Coronary artery (tissue), 2 donors: ENCODE data around the gene CRIP2.

Source experiments
- DNase-seq: peaks from one replicate; pipeline ENCODE4 v3.0.0-alpha.2; 2017; ENCODE audit warnings: low spot score
- H3K27ac ChIP-seq, 2 donors: fragments of 200-600 bp; sonication (generic); one replicate each; pipeline ENCODE4 v1.5.1; 2016 to 2019
- H3K4me3 ChIP-seq: fragments of 200-600 bp; sonication (generic); 2 replicates; pipeline ENCODE4 v1.5.1; 2016; ENCODE audit warnings: mild to moderate bottlenecking, moderate library complexity
- CTCF ChIP-seq: fragments of 200-600 bp; sonication (generic); IDR thresholded peaks from one replicate; pipeline ENCODE4 v1.5.1; 2019; ENCODE audit warnings: antibody characterized with exemption

The CRIP2 gene

GRCh38 chr14:105442834-105443233 is 31.8 kb upstream of the CRIP2 start:
- Histone ChIP-seq H3K27ac (no peak overlapping the region), H3K4me3 (no peak overlapping the region)
- no peak for TF ChIP-seq CTCF
- no peak for DNase-seq

GRCh38 chr14:105444859-105445258 is 29.8 kb upstream of the CRIP2 start:
- Histone ChIP-seq H3K4me3 (no peak overlapping the region), H3K27ac (no peak overlapping the region)
- DNase-seq = no peak
- TF ChIP-seq CTCF = no peak

- DNase-seq = no peak
- Histone ChIP-seq H3K4me3 (no peak overlapping the region), H3K27ac (no peak overlapping the region)
- TF ChIP-seq CTCF = no peak
Measured at GRCh38 chr14:105445290-105445689, 29.3 kb upstream of the CRIP2 start.

- H3K27ac ChIP-seq = no peak overlapping the region
- DNase-seq = no peak
- TF ChIP-seq CTCF = no peak
- no peak overlapping the region for H3K4me3 ChIP-seq
Measured at GRCh38 chr14:105445901-105446845, 28.4 kb upstream of the CRIP2 start.

- no peak overlapping the region for H3K27ac ChIP-seq
- H3K4me3 ChIP-seq = no peak overlapping the region
- TF ChIP-seq CTCF = no peak
- no peak for DNase-seq
Measured at GRCh38 chr14:105446971-105447370, 27.6 kb upstream of the CRIP2 start.

- no peak for TF ChIP-seq CTCF
- peak overlapping the region; percentile 27 for H3K4me3 ChIP-seq
- no peak for DNase-seq
- H3K27ac ChIP-seq = peak overlapping the region in 1 of 2 donors; percentile 72
Measured at GRCh38 chr14:105447651-105448640, 26.7 kb upstream of the CRIP2 start.
